Adipocyte (in vitro differentiated cells): ENCODE data around the gene MGLL.

Source experiments
- DNase-seq: peaks from one replicate; pipeline ENCODE4 v3.0.0-alpha.2; 2015; ENCODE audit warnings: low read depth
- H3K27me3 ChIP-seq: replicated peaks from 2 replicates; pipeline ENCODE4 v1.7.0; 2013; ENCODE audit warnings: mild to moderate bottlenecking, low read length, moderate library complexity; ENCODE audit not compliant: control insufficient read depth, insufficient read depth
- H3K36me3 ChIP-seq: 2 replicates; pipeline ENCODE4 v1.7.0; 2013; ENCODE audit warnings: low read length, mild to moderate bottlenecking, moderate library complexity; ENCODE audit not compliant: control insufficient read depth, insufficient read depth, severe bottlenecking
- H3K4me1 ChIP-seq: 2 replicates; pipeline ENCODE4 v1.7.0; 2013; ENCODE audit warnings: mild to moderate bottlenecking, low read length, moderate library complexity; ENCODE audit not compliant: control insufficient read depth, insufficient read depth
- H3K4me3 ChIP-seq: 2 replicates; pipeline ENCODE4 v1.7.0; 2013; ENCODE audit warnings: mild to moderate bottlenecking, low read length, moderate library complexity
- H3K9ac ChIP-seq: 2 replicates; pipeline ENCODE4 v1.7.0; 2013; ENCODE audit warnings: mild to moderate bottlenecking, low read length, moderate library complexity
- H3K9me3 ChIP-seq: 2 replicates; pipeline ENCODE4 v1.7.0; 2013; ENCODE audit warnings: mild to moderate bottlenecking, low read length, moderate library complexity; ENCODE audit not compliant: control insufficient read depth

The MGLL gene

DNA sequence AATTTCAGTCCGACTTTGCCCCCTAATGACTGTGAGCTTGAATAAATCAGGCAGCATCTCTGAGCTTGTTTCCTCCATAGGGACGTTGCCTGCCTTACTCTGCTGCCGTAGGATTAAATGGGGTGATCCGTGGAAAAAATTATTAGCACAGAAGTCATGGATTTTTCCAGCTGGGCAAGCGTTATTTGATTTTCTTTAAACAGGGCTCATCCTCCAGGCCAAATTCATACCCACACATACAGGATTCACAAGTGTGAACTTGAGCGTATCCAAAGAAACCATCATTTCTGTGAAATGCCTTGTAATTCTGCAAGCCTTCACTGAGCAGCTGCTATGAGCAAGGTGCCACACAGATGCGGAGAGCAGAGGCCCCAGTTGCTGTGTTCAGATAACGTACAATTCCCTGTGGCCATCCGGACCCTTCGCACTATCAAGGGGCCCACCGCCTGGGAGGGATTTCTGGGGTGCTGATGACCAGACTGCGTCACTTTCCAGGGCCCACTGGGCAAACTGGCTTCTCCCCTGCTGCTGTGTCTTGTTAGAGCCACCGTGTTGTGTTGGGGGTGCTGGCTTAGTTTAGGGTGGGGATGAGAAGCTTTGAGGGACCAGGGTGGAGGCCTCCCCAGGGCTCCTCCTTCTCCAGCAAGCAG lies 61.4 kb downstream of the MGLL start:
- peaks cover 24% of the 10 kb centered on the region for H3K36me3 ChIP-seq
- H3K9me3 ChIP-seq = no peaks in the 10 kb centered on the region
- no peak overlapping the region for H3K9ac ChIP-seq
- no peak for DNase-seq
- no peaks in the 10 kb centered on the region for H3K27me3 ChIP-seq
- H3K4me3 ChIP-seq = no peak overlapping the region
- peaks cover 8% of the 10 kb centered on the region for H3K4me1 ChIP-seq

DNA sequence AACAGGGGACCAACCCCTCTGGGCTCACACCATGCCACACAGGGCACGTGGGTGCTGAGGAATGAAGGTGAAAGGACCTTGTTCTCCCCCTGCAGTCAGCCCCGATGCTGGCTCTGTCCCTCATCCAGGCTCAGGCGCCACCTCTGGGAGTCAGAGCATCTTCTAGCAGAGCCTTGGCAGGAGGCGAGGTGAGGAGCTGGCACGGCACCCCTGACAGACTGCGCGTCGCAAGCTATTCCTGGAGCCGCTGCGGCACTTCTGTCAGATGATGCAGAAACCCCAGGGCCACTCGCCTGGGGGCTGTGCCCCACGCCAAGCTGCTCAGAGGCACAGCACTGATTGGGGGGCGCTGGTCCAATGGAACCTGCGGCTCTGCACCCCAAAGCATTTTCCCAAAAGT lies 62.0 kb downstream of the MGLL start:
- peaks cover 24% of the 10 kb centered on the region for H3K36me3 ChIP-seq
- peaks cover 7% of the 10 kb centered on the region for H3K4me1 ChIP-seq
- no peaks in the 10 kb centered on the region for H3K27me3 ChIP-seq
- H3K9me3 ChIP-seq = no peaks in the 10 kb centered on the region
- DNase-seq = no peak
- H3K9ac ChIP-seq = no peak overlapping the region
- no peak overlapping the region for H3K4me3 ChIP-seq

- no peak for DNase-seq
- Histone ChIP-seq H3K4me3 (no peak overlapping the region), H3K4me1 (peaks cover 4% of the 10 kb centered on the region), H3K27me3 (no peaks in the 10 kb centered on the region), H3K9ac (no peak overlapping the region), H3K36me3 (peaks cover 24% of the 10 kb centered on the region), H3K9me3 (no peaks in the 10 kb centered on the region)
These were observed 62.5 kb downstream of the MGLL start for GRCh38 chr3:127759826-127760225.

DNA sequence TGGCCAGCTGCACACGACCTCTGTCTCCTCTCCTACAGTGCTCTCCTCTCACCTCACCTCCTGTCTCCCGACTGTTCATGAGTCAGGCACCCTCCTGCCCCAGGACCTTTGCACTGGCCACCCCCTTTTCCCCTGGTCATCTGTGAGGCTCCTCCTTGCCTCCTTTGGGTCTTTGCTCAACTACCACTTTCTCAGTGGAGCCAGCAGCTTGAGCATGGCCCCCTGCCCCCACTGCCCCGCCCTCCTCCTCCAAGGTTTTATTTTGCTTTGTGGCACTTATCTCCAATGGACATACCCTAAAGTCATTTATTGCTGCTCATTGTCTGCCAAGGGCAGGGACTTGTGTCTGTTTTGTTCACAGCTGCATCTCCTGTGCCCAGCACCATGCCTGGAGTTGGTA lies 64.3 kb downstream of the MGLL start:
- DNase-seq = no peak
- H3K9me3 ChIP-seq = no peaks in the 10 kb centered on the region
- H3K9ac ChIP-seq = no peak overlapping the region
- H3K4me1 ChIP-seq = no peaks in the 10 kb centered on the region
- peaks cover 28% of the 10 kb centered on the region for H3K36me3 ChIP-seq
- H3K27me3 ChIP-seq = no peaks in the 10 kb centered on the region
- H3K4me3 ChIP-seq = no peak overlapping the region

GRCh38 chr3:127755305-127755681 lies 67.0 kb downstream of the MGLL start:
- no peak overlapping the region for H3K9ac ChIP-seq
- DNase-seq = no peak
- H3K4me1 ChIP-seq = peaks cover 10% of the 10 kb centered on the region
- H3K27me3 ChIP-seq = no peaks in the 10 kb centered on the region
- no peaks in the 10 kb centered on the region for H3K9me3 ChIP-seq
- peaks cover 17% of the 10 kb centered on the region for H3K36me3 ChIP-seq
- H3K4me3 ChIP-seq = no peak overlapping the region

DNA sequence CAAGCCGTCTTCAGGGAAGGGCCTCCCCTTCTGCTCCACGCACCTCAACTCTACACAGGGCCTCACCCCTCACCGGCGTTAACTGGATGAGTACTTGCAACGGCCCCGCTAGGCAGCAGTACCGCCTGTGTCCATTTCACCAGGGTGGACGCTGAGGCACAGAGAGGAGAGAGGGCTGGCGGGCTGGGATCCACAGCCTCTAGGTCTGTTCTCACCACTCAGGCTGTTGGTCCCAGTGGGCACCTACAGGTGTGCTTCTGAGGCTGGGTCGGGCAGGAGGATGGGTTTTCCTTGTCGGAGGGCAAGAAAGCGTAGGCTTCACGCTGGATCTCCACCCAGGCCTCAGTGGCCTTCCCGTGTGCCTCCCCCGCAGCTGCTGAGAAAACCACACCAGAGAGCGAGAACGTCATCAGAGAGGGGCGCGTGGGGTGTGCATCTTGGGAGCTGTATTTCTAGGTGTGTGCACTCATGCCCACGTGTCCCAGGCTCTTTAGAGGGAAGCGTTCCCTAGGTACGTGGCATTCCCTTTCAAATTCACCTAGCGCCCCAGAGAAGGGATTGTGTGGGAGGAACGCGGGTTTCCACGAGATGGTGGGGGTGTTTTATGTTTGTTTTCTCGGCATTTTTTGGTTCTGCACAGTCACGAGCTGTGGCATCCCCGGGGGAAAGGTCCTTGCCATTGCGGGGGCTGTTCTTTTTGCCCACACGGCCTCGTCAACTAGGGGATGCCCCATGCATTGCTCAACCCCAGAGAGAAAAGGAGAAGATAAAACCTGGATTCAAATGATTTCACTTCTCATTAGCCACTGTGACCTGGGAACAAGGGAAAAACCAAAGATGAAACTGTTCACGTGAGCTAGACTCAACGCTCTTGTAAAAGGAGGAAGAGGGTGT lies 67.7 kb downstream of the MGLL start:
- Histone ChIP-seq H3K4me3 (no peak overlapping the region), H3K36me3 (peaks cover 11% of the 10 kb centered on the region), H3K27me3 (no peaks in the 10 kb centered on the region), H3K9me3 (no peaks in the 10 kb centered on the region), H3K4me1 (peaks cover 17% of the 10 kb centered on the region), H3K9ac (no peak overlapping the region)
- no peak for DNase-seq

GRCh38 chr3:127753898-127754410 lies 68.4 kb downstream of the MGLL start:
- Histone ChIP-seq H3K9me3 (no peaks in the 10 kb centered on the region), H3K36me3 (peaks cover 5% of the 10 kb centered on the region), H3K4me1 (peaks cover 24% of the 10 kb centered on the region), H3K27me3 (no peaks in the 10 kb centered on the region), H3K9ac (no peak overlapping the region), H3K4me3 (no peak overlapping the region)
- DNase-seq = no peak

- peaks cover 5% of the 10 kb centered on the region for H3K36me3 ChIP-seq
- no peak overlapping the region for H3K4me3 ChIP-seq
- no peaks in the 10 kb centered on the region for H3K27me3 ChIP-seq
- peaks cover 30% of the 10 kb centered on the region for H3K4me1 ChIP-seq
- H3K9ac ChIP-seq = no peak overlapping the region
- no peak for DNase-seq
- H3K9me3 ChIP-seq = no peaks in the 10 kb centered on the region
These were observed 69.0 kb downstream of the MGLL start for GRCh38 chr3:127753338-127753737.

GRCh38 chr3:127751782-127752181 lies 70.5 kb downstream of the MGLL start:
- Histone ChIP-seq H3K36me3 (peaks cover 5% of the 10 kb centered on the region), H3K4me1 (peaks cover 42% of the 10 kb centered on the region), H3K9me3 (no peaks in the 10 kb centered on the region), H3K9ac (no peak overlapping the region), H3K4me3 (no peak overlapping the region), H3K27me3 (no peaks in the 10 kb centered on the region)
- no peak for DNase-seq

DNA sequence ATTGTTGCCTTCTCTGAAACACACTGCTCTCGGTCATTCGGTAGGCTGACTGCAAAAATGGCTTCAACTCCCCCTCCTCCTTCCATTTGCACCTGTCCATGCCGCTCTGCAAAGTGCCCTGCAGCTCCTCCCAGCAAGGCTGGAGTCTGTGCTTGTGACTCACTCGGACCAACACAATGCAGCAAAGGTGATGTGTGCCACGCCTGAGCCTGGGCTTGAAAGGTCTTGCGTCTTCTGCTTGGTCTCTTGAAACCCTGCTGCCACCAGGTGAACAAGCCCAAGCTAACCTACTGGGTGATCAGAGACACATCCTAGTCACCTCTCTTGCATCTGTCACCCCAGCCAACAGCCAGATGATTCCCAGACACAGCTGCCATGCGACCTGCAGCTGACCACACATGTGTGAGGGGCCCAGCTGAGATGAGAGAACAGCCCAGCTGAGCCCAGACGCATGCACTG lies 71.1 kb downstream of the MGLL start:
- Histone ChIP-seq H3K9me3 (no peaks in the 10 kb centered on the region), H3K4me3 (no peak overlapping the region), H3K27me3 (no peaks in the 10 kb centered on the region), H3K36me3 (peaks cover 5% of the 10 kb centered on the region), H3K9ac (no peak overlapping the region), H3K4me1 (peaks cover 42% of the 10 kb centered on the region)
- DNase-seq = no peak

- Histone ChIP-seq H3K9ac (no peak overlapping the region), H3K9me3 (no peaks in the 10 kb centered on the region), H3K36me3 (peaks cover 5% of the 10 kb centered on the region), H3K27me3 (no peaks in the 10 kb centered on the region), H3K4me1 (peaks cover 42% of the 10 kb centered on the region), H3K4me3 (no peak overlapping the region)
- DNase-seq = peak; percentile 84
These were observed 71.9 kb downstream of the MGLL start for GRCh38 chr3:127750226-127751031.
